ENCODE measurements around the gene UROC1. TPM values are rescaled to one million over a fixed set of nuclear protein-coding genes. Genes with fewer than 3 reads are reported as not detected.

The UROC1 gene
- total and polyA plus RNA-seq, 2 of the 13 experiments (the other 11 are each of a cell fraction or from before 2014, with no cell fraction given) = 0.71 to 1.3 TPM

DNA sequence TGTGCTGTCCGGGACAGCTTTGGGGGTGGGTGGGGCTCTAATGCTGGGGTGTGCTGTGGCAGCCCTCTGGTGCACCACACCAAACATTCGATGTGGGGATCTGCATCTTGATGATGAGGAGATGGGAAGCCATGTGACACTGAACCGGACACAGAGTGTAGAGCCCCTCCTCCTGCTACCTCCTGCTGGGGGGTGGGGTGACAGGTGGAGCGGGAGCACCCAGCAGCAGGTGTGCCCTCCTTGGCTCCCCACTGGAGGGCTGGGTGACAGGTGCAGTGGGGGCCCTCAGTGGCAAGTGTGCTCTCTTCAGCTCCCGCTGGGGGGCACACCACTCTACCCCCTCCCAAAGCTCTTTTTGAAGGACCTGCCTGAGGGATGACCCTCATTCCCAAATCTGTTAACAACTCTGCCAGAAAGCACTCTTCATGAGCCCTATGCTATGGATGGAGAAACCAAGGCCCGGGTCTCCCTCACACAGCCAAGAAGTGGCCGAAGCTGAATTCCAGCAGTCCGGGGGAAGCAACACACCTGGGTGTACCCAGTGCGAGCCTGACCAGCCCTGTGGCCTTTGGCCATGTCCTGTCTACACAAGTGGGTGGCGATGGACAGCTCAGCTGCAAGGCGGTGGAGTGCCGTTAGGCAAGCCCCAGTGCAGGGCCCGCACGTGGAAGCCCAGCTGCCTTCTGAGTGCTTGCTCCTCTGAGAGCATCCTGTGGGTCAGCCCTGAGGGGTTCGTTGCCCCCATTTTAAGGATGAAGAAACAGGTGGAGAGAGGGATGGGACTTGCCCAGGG lies 609 bp upstream of the UROC1 start (continued):
- TF ChIP-seq, protein P1, sequence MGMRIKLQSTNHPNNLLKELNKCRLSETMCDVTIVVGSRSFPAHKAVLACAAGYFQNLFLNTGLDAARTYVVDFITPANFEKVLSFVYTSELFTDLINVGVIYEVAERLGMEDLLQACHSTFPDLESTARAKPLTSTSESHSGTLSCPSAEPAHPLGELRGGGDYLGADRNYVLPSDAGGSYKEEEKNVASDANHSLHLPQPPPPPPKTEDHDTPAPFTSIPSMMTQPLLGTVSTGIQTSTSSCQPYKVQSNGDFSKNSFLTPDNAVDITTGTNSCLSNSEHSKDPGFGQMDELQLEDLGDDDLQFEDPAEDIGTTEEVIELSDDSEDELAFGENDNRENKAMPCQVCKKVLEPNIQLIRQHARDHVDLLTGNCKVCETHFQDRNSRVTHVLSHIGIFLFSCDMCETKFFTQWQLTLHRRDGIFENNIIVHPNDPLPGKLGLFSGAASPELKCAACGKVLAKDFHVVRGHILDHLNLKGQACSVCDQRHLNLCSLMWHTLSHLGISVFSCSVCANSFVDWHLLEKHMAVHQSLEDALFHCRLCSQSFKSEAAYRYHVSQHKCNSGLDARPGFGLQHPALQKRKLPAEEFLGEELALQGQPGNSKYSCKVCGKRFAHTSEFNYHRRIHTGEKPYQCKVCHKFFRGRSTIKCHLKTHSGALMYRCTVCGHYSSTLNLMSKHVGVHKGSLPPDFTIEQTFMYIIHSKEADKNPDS (CRISPR knock-in tag; IDR thresholded peaks at IDR 0.05) = no peak
- TF ChIP-seq, protein P2, sequence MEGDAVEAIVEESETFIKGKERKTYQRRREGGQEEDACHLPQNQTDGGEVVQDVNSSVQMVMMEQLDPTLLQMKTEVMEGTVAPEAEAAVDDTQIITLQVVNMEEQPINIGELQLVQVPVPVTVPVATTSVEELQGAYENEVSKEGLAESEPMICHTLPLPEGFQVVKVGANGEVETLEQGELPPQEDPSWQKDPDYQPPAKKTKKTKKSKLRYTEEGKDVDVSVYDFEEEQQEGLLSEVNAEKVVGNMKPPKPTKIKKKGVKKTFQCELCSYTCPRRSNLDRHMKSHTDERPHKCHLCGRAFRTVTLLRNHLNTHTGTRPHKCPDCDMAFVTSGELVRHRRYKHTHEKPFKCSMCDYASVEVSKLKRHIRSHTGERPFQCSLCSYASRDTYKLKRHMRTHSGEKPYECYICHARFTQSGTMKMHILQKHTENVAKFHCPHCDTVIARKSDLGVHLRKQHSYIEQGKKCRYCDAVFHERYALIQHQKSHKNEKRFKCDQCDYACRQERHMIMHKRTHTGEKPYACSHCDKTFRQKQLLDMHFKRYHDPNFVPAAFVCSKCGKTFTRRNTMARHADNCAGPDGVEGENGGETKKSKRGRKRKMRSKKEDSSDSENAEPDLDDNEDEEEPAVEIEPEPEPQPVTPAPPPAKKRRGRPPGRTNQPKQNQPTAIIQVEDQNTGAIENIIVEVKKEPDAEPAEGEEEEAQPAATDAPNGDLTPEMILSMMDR (CRISPR knock-in tag; IDR thresholded peaks at IDR 0.05) = peak; percentile 34; the same call in 1 of the 2 replicates
- peak; percentile 31; the same call in 1 of the 2 replicates for TF ChIP-seq KDM2A (CRISPR knock-in tag; IDR thresholded peaks at IDR 0.05; ENCODE audit: borderline replicate concordance, low read depth)
- TF ChIP-seq FOXJ3 (CRISPR knock-in tag; IDR thresholded peaks at IDR 0.05; ENCODE audit: borderline replicate concordance) = no peak
- TF ChIP-seq KDM6A (CRISPR knock-in tag; IDR thresholded peaks at IDR 0.05; ENCODE audit: low read depth) = no peak
- TF ChIP-seq FOXP1 (IDR thresholded peaks at IDR 0.05) = no peak
- no peak for TF ChIP-seq FOXP1 (CRISPR knock-in tag; IDR thresholded peaks at IDR 0.05)
- TF ChIP-seq GLI4 (CRISPR knock-in tag; IDR thresholded peaks at IDR 0.05; ENCODE audit: borderline replicate concordance) = no peak
- TF ChIP-seq ZNF234 (CRISPR knock-in tag; conservative IDR thresholded peaks at IDR 0.05) = no peak
- TF ChIP-seq ZNF772 (CRISPR knock-in tag; IDR thresholded peaks at IDR 0.05) = 0 out of 2 replicates have a peak, but pooled peaks have one; percentile 38
- TF ChIP-seq, protein P3, sequence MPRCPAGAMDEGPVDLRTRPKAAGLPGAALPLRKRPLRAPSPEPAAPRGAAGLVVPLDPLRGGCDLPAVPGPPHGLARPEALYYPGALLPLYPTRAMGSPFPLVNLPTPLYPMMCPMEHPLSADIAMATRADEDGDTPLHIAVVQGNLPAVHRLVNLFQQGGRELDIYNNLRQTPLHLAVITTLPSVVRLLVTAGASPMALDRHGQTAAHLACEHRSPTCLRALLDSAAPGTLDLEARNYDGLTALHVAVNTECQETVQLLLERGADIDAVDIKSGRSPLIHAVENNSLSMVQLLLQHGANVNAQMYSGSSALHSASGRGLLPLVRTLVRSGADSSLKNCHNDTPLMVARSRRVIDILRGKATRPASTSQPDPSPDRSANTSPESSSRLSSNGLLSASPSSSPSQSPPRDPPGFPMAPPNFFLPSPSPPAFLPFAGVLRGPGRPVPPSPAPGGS (CRISPR knock-in tag; IDR thresholded peaks at IDR 0.05) = 0 out of 2 replicates have a peak, but pooled peaks have one; percentile 3
- TF ChIP-seq ZNF788 (CRISPR knock-in tag; IDR thresholded peaks at IDR 0.05; ENCODE audit: borderline replicate concordance) = peak; percentile 72; the same call in 1 of the 2 replicates
- no peak for TF ChIP-seq CCDC6 (CRISPR knock-in tag; IDR thresholded peaks at IDR 0.05)
- no peak for TF ChIP-seq ZZZ3 (CRISPR knock-in tag; IDR thresholded peaks at IDR 0.05; ENCODE audit: borderline replicate concordance)
- no peak for TF ChIP-seq ZNF569 (CRISPR knock-in tag; IDR thresholded peaks at IDR 0.05; ENCODE audit: borderline replicate concordance)
- TF ChIP-seq, protein P4, sequence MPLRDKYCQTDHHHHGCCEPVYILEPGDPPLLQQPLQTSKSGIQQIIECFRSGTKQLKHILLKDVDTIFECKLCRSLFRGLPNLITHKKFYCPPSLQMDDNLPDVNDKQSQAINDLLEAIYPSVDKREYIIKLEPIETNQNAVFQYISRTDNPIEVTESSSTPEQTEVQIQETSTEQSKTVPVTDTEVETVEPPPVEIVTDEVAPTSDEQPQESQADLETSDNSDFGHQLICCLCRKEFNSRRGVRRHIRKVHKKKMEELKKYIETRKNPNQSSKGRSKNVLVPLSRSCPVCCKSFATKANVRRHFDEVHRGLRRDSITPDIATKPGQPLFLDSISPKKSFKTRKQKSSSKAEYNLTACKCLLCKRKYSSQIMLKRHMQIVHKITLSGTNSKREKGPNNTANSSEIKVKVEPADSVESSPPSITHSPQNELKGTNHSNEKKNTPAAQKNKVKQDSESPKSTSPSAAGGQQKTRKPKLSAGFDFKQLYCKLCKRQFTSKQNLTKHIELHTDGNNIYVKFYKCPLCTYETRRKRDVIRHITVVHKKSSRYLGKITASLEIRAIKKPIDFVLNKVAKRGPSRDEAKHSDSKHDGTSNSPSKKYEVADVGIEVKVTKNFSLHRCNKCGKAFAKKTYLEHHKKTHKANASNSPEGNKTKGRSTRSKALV (CRISPR knock-in tag; IDR thresholded peaks at IDR 0.05) = no peak
- TF ChIP-seq ZNF709 (CRISPR knock-in tag; IDR thresholded peaks at IDR 0.05) = no peak
- no peak for TF ChIP-seq ZNF331 (CRISPR knock-in tag; IDR thresholded peaks at IDR 0.05)
- 0 out of 2 replicates have a peak, but pooled peaks have one; percentile 33 for TF ChIP-seq SNAI1 (CRISPR knock-in tag; IDR thresholded peaks at IDR 0.05; ENCODE audit: borderline replicate concordance)
- TF ChIP-seq, protein P5, sequence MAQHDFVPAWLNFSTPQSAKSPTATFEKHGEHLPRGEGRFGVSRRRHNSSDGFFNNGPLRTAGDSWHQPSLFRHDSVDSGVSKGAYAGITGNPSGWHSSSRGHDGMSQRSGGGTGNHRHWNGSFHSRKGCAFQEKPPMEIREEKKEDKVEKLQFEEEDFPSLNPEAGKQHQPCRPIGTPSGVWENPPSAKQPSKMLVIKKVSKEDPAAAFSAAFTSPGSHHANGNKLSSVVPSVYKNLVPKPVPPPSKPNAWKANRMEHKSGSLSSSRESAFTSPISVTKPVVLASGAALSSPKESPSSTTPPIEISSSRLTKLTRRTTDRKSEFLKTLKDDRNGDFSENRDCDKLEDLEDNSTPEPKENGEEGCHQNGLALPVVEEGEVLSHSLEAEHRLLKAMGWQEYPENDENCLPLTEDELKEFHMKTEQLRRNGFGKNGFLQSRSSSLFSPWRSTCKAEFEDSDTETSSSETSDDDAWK (CRISPR knock-in tag; IDR thresholded peaks at IDR 0.05) = no peak
